CD14-positive monocyte (primary cell): Measurements from ENCODE around the gene ROR1. TPM values are rescaled to one million over a fixed set of nuclear protein-coding genes. Genes with fewer than 3 reads are reported as not detected.
A peak's percentile ranks its signal among the peaks of the same experiment; 100 is the strongest.

Experiments
- DNase-seq, 3 donors: peaks; one replicate each; pipeline ENCODE4 v3.0.0-alpha.2; 2011 to 2022
- H2AFZ ChIP-seq: 2 replicates; pipeline ENCODE4 v1.6.0; 2012; ENCODE audit warnings: mild to moderate bottlenecking, low read depth, low read length, inconsistent platforms; ENCODE audit not compliant: insufficient read depth, poor library complexity, severe bottlenecking
- H3K27ac ChIP-seq, 2 donors: 1 replicate in 1 of 2; 2 replicates in 1 of 2; pipeline ENCODE4 v1.5.1; 2012 to 2013; ENCODE audit warnings: low read length in 2 of 2, control low read depth in 1 of 2, inconsistent platforms in 1 of 2, low read depth in 1 of 2, mild to moderate bottlenecking in 1 of 2
- H3K27me3 ChIP-seq, 2 donors: one replicate each; pipeline versions ENCODE4 v1.6.0 to v1.6.1; 2011 to 2013; ENCODE audit warnings: low read length in 2 of 2; ENCODE audit not compliant: control insufficient read depth in 2 of 2, insufficient read depth in 2 of 2
- H3K36me3 ChIP-seq, 2 donors: replicated peaks in 1 of 2; 1 replicate in 1 of 2; 2 replicates in 1 of 2; pipeline versions ENCODE4 v1.5.1 to v1.6.1; 2012 to 2013; ENCODE audit warnings: low read length in 2 of 2, control low read depth in 1 of 2, inconsistent platforms in 1 of 2, mild to moderate bottlenecking in 1 of 2; ENCODE audit not compliant: insufficient read depth in 2 of 2, control insufficient read depth in 1 of 2
- H3K4me1 ChIP-seq, 2 donors: 1 replicate in 1 of 2; 2 replicates in 1 of 2; pipeline versions ENCODE4 v1.5.1 to v1.6.1; 2012 to 2013; ENCODE audit warnings: low read length in 2 of 2, control low read depth in 1 of 2, inconsistent platforms in 1 of 2, mild to moderate bottlenecking in 1 of 2, moderate library complexity in 1 of 2; ENCODE audit not compliant: insufficient read depth in 2 of 2, control insufficient read depth in 1 of 2
- H3K4me2 ChIP-seq: replicated peaks from 2 replicates; pipeline ENCODE3; 2012; ENCODE audit warnings: low read length, moderate library complexity, mild to moderate bottlenecking; ENCODE audit not compliant: poor library complexity, severe bottlenecking; ENCODE audit errors: extremely low read depth
- H3K4me3 ChIP-seq, 3 experiments: fragments of 200-600 bp in 1 of 3; sonication (generic) in 1 of 3; replicated peaks in 1 of 3; 1 replicate in 2 of 3; 2 replicates in 1 of 3; pipeline ENCODE4 v1.5.1; 2011 to 2013; ENCODE audit warnings: low read length in 3 of 3, mild to moderate bottlenecking in 3 of 3, control low read depth in 2 of 3, low read depth in 2 of 3, inconsistent platforms in 1 of 3, moderate library complexity in 1 of 3
- H3K79me2 ChIP-seq: 2 replicates; pipeline ENCODE4 v1.6.0; 2012; ENCODE audit warnings: mild to moderate bottlenecking, control low read depth, inconsistent platforms, low read length, moderate library complexity; ENCODE audit not compliant: insufficient read depth
- H3K9ac ChIP-seq: 2 replicates; pipeline ENCODE4 v1.6.0; 2017; ENCODE audit warnings: low read length, mild to moderate bottlenecking; ENCODE audit not compliant: insufficient read depth, poor library complexity, severe bottlenecking
- H3K9me3 ChIP-seq, 2 donors: replicated peaks in 1 of 2; 1 replicate in 1 of 2; 2 replicates in 1 of 2; pipeline versions ENCODE4 v1.5.1 to v1.6.1; 2012 to 2013; ENCODE audit warnings: low read length in 2 of 2, control low read depth in 1 of 2; ENCODE audit not compliant: control insufficient read depth in 1 of 2, insufficient read depth in 1 of 2
- H4K20me1 ChIP-seq: 2 replicates; pipeline ENCODE4 v1.6.0; 2012; ENCODE audit warnings: mild to moderate bottlenecking, low read length, control low read depth, moderate library complexity; ENCODE audit not compliant: insufficient read depth
- H3K27ac Mint-ChIP-seq, 7 donors: one replicate each; pipeline ENCODE4 v1.8.0; 2020; ENCODE audit warnings: mild to moderate bottlenecking in 7 of 7, mixed read lengths in 7 of 7, moderate library complexity in 6 of 7, inconsistent platforms in 2 of 7
- H3K27me3 Mint-ChIP-seq, 3 donors: one replicate each; pipeline ENCODE4 v1.8.0; 2021 to 2022; ENCODE audit warnings: low read depth in 3 of 3, mild to moderate bottlenecking in 3 of 3, mixed read lengths in 3 of 3, moderate library complexity in 3 of 3, inconsistent platforms in 1 of 3
- H3K36me3 Mint-ChIP-seq, 2 donors: one replicate each; pipeline ENCODE4 v1.8.0; 2020; ENCODE audit warnings: mixed read lengths in 2 of 2, inconsistent platforms in 1 of 2, mild to moderate bottlenecking in 1 of 2
- H3K4me1 Mint-ChIP-seq: one replicate; pipeline ENCODE4 v1.8.0; 2020; ENCODE audit warnings: mild to moderate bottlenecking, mixed read lengths
- H3K4me3 Mint-ChIP-seq, 2 donors: one replicate each; pipeline ENCODE4 v1.8.0; 2020; ENCODE audit warnings: mild to moderate bottlenecking in 2 of 2, mixed read lengths in 2 of 2, moderate library complexity in 1 of 2
- H3K9me3 Mint-ChIP-seq, 7 donors: one replicate each; pipeline ENCODE4 v1.8.0; 2020 to 2022; ENCODE audit warnings: mixed read lengths in 7 of 7, mild to moderate bottlenecking in 6 of 7, moderate library complexity in 6 of 7, inconsistent platforms in 2 of 7
- CTCF ChIP-seq: fragments of 200-600 bp; IDR thresholded peaks from one replicate; pipeline ENCODE4 v1.8.0; 2022; ENCODE audit warnings: antibody characterized with exemption, mild to moderate bottlenecking
- WGBS: methylation state at CpG from one replicate; pipeline ENCODE4 v1.1.5; 2013; ENCODE audit warnings: missing lambda C conversion rate; ENCODE audit not compliant: insufficient coverage; 5-methylcytosine and 5-hydroxymethylcytosine counted together
- intact Hi-C, 2 donors: fragments of 100-400 bp; cut with micrococcal nuclease; formaldehyde crosslinking; loops; one replicate each; pipeline versions ENCODE4 v1.15.0 to v1.15.1; 2023
- polyA plus RNA-seq, 3 donors: library from polyadenylated mRNA; depleted of rRNA in 1 of 3; unstranded in 2 of 3; stranded (reverse) in 1 of 3; fragments of 300-500 nt in 2 of 3; fragments of >200 nt in 1 of 3; fragmentation: Illumina TruSeq in 2 of 3; gene quantifications; 1 replicate in 2 of 3; 2 replicates in 1 of 3; pipeline ENCODE4 v1.2.3, GENCODE V29; 2012 to 2021

The ROR1 gene
- polyA plus RNA-seq, 3 donors: not detected

- H3K4me2 ChIP-seq: no peak overlapping the region
- no peaks in the 10 kb centered on the region for H3K27me3 ChIP-seq
- H3K4me1 ChIP-seq: no peaks in the 10 kb centered on the region
- no peaks in the 10 kb centered on the region for H3K79me2 ChIP-seq
- no peak for DNase-seq
- no peak overlapping the region for H2AFZ ChIP-seq
- no peak overlapping the region for H3K4me3 ChIP-seq
- TF ChIP-seq CTCF: no peak
- peak overlapping the region in 1 of 7 donors; percentile 76 for H3K27ac Mint-ChIP-seq
- H3K9me3 ChIP-seq: no peaks in the 10 kb centered on the region
- no peaks in the 10 kb centered on the region for H3K4me1 Mint-ChIP-seq
- no peak overlapping the region for H3K27ac ChIP-seq
- no peaks in the 10 kb centered on the region for H3K36me3 ChIP-seq
- peaks cover 0 to 2% (median 1%) of the 10 kb centered on the region in 3 donors for H3K27me3 Mint-ChIP-seq
- intact Hi-C loops: no loop called here
- H3K4me3 Mint-ChIP-seq: no peak overlapping the region
- H4K20me1 ChIP-seq: no peaks in the 10 kb centered on the region
- no peaks in the 10 kb centered on the region for H3K36me3 Mint-ChIP-seq
- WGBS: 92% methylated on average over 7 of the region's 12 CpGs
- H3K9me3 Mint-ChIP-seq: peaks cover 0 to 2% (median 0%) of the 10 kb centered on the region in 7 donors
- H3K9ac ChIP-seq: no peak overlapping the region
Measured at GRCh38 chr1:63746129-63746864, 27.5 kb upstream of the ROR1 start.

DNA sequence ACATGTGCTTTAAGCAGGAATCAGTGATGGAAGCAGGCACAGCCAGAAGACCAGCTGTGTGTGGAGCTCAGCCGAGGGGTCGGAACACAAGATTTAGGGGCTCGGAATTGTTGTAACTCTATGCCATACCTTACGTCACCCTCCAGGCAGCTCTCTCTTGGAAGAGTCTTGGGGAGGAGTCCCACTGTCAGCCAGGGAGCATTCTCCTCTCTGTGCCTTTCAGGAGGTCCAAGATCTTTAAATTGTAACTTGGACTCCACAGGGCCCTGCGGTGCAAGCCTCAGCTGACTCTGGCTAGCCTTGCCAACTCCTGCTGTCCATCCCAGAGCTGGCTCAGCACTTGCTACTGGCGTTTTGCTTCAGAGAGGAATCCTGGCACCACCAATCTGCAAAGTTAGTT is 26.4 kb upstream of the ROR1 start:
- no peak overlapping the region for H3K4me2 ChIP-seq
- intact Hi-C loops: no loop called here
- no peak overlapping the region for H2AFZ ChIP-seq
- H3K27me3 Mint-ChIP-seq: peaks cover 0 to 4% (median 0%) of the 10 kb centered on the region in 3 donors
- no peaks in the 10 kb centered on the region for H3K79me2 ChIP-seq
- no peak overlapping the region for H3K4me3 ChIP-seq
- no peaks in the 10 kb centered on the region for H3K9me3 ChIP-seq
- no peak for DNase-seq
- no peak overlapping the region for H3K27ac Mint-ChIP-seq
- no peaks in the 10 kb centered on the region for H3K4me1 ChIP-seq
- no peak overlapping the region for H3K27ac ChIP-seq
- no peak overlapping the region for H3K4me3 Mint-ChIP-seq
- no peak overlapping the region for H3K9ac ChIP-seq
- peaks cover 0 to 2% (median 0%) of the 10 kb centered on the region in 7 donors for H3K9me3 Mint-ChIP-seq
- H3K27me3 ChIP-seq: no peaks in the 10 kb centered on the region
- H3K36me3 ChIP-seq: no peaks in the 10 kb centered on the region
- H4K20me1 ChIP-seq: no peaks in the 10 kb centered on the region
- H3K36me3 Mint-ChIP-seq: no peaks in the 10 kb centered on the region
- H3K4me1 Mint-ChIP-seq: no peaks in the 10 kb centered on the region
- WGBS: 67% methylated on average over 4 of the region's 6 CpGs
- no peak for TF ChIP-seq CTCF
